Astrocyte (in vitro differentiated cells and primary cell): ENCODE data around the gene PDF. TPM values are rescaled to one million over a fixed set of nuclear protein-coding genes. Genes with fewer than 3 reads are reported as not detected.
A peak's percentile ranks its signal among the peaks of the same experiment; 100 is the strongest.

Experiments
- DNase-seq: peaks from one replicate; pipeline ENCODE4 v3.0.0-alpha.2; 2010; ENCODE audit warnings: low read depth
- FAIRE-seq: peaks from 2 replicates; lab custom pipeline; 2011; peaks lifted over from hg19 to GRCh38; lab: Jason Lieb, UNC
- H2AFZ ChIP-seq: 2 replicates; pipeline ENCODE4 v1.6.0; 2012; ENCODE audit warnings: low read depth, low read length, inconsistent platforms
- H3K27ac ChIP-seq: 2 replicates; pipeline ENCODE4 v1.5.1; 2011; ENCODE audit warnings: low read depth, low read length, inconsistent platforms
- H3K27me3 ChIP-seq: 2 replicates; pipeline ENCODE4 v1.6.0; 2011; ENCODE audit warnings: low read length, inconsistent platforms; ENCODE audit not compliant: insufficient read depth
- H3K36me3 ChIP-seq: 2 replicates; pipeline ENCODE4 v1.5.1; 2011; ENCODE audit warnings: low read length, inconsistent platforms; ENCODE audit not compliant: insufficient read depth
- H3K4me1 ChIP-seq: 2 replicates; pipeline ENCODE4 v1.5.1; 2011; ENCODE audit warnings: low read length, inconsistent platforms; ENCODE audit not compliant: insufficient read depth
- H3K4me2 ChIP-seq: 2 replicates; pipeline ENCODE4 v1.6.0; 2012; ENCODE audit warnings: low read length, inconsistent platforms
- H3K4me3 ChIP-seq: 2 replicates; pipeline ENCODE4 v1.5.1; 2011; ENCODE audit warnings: low read depth, mild to moderate bottlenecking, low read length, inconsistent platforms; ENCODE audit not compliant: insufficient read depth
- H3K79me2 ChIP-seq: 2 replicates; pipeline ENCODE4 v1.6.0; 2012; ENCODE audit warnings: mild to moderate bottlenecking, low read length, inconsistent platforms; ENCODE audit not compliant: insufficient read depth
- H3K9ac ChIP-seq: 2 replicates; pipeline ENCODE4 v1.6.0; 2012; ENCODE audit warnings: mild to moderate bottlenecking, low read length, inconsistent platforms
- H3K9me3 ChIP-seq: 2 replicates; pipeline ENCODE4 v1.5.1; 2012; ENCODE audit warnings: low read depth, mild to moderate bottlenecking, low read length, inconsistent platforms; ENCODE audit not compliant: insufficient read depth
- H4K20me1 ChIP-seq: 2 replicates; pipeline ENCODE4 v1.6.0; 2012; ENCODE audit warnings: low read length, inconsistent platforms; ENCODE audit not compliant: insufficient read depth
- H3K27ac Mint-ChIP-seq: one replicate; pipeline ENCODE4 v1.8.0; 2021; ENCODE audit warnings: mild to moderate bottlenecking, mixed read lengths; ENCODE audit not compliant: unreplicated experiment
- H3K27me3 Mint-ChIP-seq: one replicate; pipeline ENCODE4 v1.8.0; 2021; ENCODE audit warnings: low read depth, mixed read lengths; ENCODE audit not compliant: unreplicated experiment
- H3K36me3 Mint-ChIP-seq: one replicate; pipeline ENCODE4 v1.8.0; 2021; ENCODE audit warnings: low read depth, mixed read lengths; ENCODE audit not compliant: unreplicated experiment
- H3K4me1 Mint-ChIP-seq: one replicate; pipeline ENCODE4 v1.8.0; 2021; ENCODE audit warnings: low read depth, mixed read lengths; ENCODE audit not compliant: unreplicated experiment
- H3K4me3 Mint-ChIP-seq: one replicate; pipeline ENCODE4 v1.8.0; 2021; ENCODE audit warnings: mild to moderate bottlenecking, moderate library complexity, mixed read lengths; ENCODE audit not compliant: unreplicated experiment
- H3K9me3 Mint-ChIP-seq: one replicate; pipeline ENCODE4 v1.8.0; 2021; ENCODE audit warnings: mild to moderate bottlenecking, mixed read lengths; ENCODE audit not compliant: unreplicated experiment
- EZH2 ChIP-seq: IDR thresholded peaks from 2 replicates; pipeline ENCODE4 v1.6.1; 2012; ENCODE audit warnings: mild to moderate bottlenecking, low read length, inconsistent platforms; ENCODE audit not compliant: insufficient read depth
- total RNA-seq: library from RNA; stranded (reverse); gene quantifications from 2 replicates; pipeline ENCODE4 v1.2.1, GENCODE V29; 2021
- TF ChIP-seq, protein P1 (sequence below): IDR thresholded peaks from 2 replicates; pipeline ENCODE4 v1.5.1; 2011; ENCODE audit warnings: low read depth, mild to moderate bottlenecking, inconsistent platforms, low read length, moderate library complexity; ENCODE audit not compliant: insufficient read depth

The PDF gene
- total RNA-seq, 1 donor from 2014 or later, result 14.9 TPM

DNA sequence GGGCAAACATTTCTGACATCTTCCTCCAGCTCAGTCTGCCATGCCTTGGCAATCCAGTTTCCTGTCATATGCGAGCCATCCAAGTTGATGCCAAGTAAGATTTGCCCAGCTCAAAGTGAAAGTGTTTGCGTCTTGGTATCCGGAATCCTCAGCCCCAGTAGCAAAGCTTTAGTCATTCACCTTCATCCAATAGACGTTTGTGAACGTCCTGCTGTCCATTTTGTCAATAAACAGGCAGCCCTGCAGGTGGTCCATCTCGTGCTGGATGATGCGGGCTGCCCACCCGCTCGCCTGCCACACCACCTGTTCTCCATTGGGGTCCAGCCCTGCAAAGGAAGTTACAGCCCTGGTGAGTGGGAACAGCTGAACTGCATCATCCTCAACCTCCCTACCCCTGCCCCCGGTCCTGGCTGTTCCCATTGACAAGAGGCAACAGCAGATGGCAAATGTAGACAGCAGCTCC is 1.5 kb downstream of the PDF start:
- H3K4me1 ChIP-seq, result peaks cover 28% of the 10 kb centered on the region
- H2AFZ ChIP-seq, result no peak overlapping the region
- no peaks in the 10 kb centered on the region for H3K27me3 Mint-ChIP-seq
- DNase-seq (no peak), FAIRE-seq (no peak)
- H3K4me3 Mint-ChIP-seq, result peak overlapping the region; percentile 88
- no peaks in the 10 kb centered on the region for H3K9me3 ChIP-seq
- H3K36me3 Mint-ChIP-seq, result peaks cover 19% of the 10 kb centered on the region
- no peak overlapping the region for H3K27ac Mint-ChIP-seq
- H3K27ac ChIP-seq, result no peak overlapping the region
- no peaks in the 10 kb centered on the region for H3K9me3 Mint-ChIP-seq
- peak overlapping the region; percentile 58 for H3K4me3 ChIP-seq
- H3K27me3 ChIP-seq, result no peaks in the 10 kb centered on the region
- H3K4me2 ChIP-seq, result peak overlapping the region; percentile 96
- TF ChIP-seq EZH2, result no peak
- H4K20me1 ChIP-seq, result peaks cover 55% of the 10 kb centered on the region
- peaks cover 77% of the 10 kb centered on the region for H3K79me2 ChIP-seq
- H3K4me1 Mint-ChIP-seq, result peaks cover 20% of the 10 kb centered on the region
- H3K9ac ChIP-seq, result peak overlapping the region; percentile 85
- peaks cover 35% of the 10 kb centered on the region for H3K36me3 ChIP-seq

DNA sequence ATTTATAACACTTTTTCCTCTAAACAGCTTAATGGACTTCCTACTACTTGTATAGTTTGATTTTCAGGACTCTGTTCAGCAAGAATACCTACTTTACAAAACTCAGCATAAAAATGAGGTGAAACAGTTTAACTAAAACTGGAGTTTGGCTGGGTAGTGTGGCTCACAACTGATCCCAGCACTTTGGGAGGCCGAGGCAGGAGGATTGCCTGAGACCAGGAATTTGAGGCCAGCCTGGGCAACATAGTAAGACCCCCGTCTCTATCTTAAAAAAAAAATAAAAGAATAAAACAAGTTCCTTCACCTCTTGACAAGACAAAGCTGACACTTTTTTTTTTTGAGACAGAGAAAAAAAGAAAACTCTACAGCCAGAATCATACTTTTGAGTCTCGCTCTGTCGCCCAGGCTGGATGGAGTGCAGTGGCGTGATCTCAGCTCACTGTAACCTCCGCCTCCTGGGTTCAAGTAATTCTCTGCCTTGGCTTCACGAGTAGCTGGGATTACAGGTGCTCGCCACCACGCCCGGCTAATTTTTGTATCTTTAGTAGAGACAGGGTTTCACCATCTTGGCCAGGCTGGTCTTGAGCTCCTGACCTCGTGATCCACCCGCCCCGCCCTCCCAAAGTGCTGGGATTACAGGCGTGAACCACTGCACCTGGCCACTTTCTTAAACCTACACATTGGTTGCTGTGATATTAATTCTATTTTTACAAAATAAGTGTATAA is 2.6 kb downstream of the PDF start:
- H3K4me3 ChIP-seq, result no peak overlapping the region
- Mint-ChIP-seq H3K4me1 (peaks cover 20% of the 10 kb centered on the region), H3K27ac (no peak overlapping the region), H3K27me3 (no peaks in the 10 kb centered on the region), H3K9me3 (no peaks in the 10 kb centered on the region), H3K4me3 (peak overlapping the region; percentile 88), H3K36me3 (peaks cover 19% of the 10 kb centered on the region)
- H3K9me3 ChIP-seq, result no peaks in the 10 kb centered on the region
- H3K27ac ChIP-seq, result no peak overlapping the region
- peaks cover 64% of the 10 kb centered on the region for H4K20me1 ChIP-seq
- FAIRE-seq, result no peak
- no peaks in the 10 kb centered on the region for H3K27me3 ChIP-seq
- H3K9ac ChIP-seq, result no peak overlapping the region
- no peak overlapping the region for H2AFZ ChIP-seq
- TF ChIP-seq, protein P1, sequence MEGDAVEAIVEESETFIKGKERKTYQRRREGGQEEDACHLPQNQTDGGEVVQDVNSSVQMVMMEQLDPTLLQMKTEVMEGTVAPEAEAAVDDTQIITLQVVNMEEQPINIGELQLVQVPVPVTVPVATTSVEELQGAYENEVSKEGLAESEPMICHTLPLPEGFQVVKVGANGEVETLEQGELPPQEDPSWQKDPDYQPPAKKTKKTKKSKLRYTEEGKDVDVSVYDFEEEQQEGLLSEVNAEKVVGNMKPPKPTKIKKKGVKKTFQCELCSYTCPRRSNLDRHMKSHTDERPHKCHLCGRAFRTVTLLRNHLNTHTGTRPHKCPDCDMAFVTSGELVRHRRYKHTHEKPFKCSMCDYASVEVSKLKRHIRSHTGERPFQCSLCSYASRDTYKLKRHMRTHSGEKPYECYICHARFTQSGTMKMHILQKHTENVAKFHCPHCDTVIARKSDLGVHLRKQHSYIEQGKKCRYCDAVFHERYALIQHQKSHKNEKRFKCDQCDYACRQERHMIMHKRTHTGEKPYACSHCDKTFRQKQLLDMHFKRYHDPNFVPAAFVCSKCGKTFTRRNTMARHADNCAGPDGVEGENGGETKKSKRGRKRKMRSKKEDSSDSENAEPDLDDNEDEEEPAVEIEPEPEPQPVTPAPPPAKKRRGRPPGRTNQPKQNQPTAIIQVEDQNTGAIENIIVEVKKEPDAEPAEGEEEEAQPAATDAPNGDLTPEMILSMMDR, result no peak
- no peak for TF ChIP-seq EZH2
- H3K4me1 ChIP-seq, result peaks cover 28% of the 10 kb centered on the region
- peaks cover 36% of the 10 kb centered on the region for H3K36me3 ChIP-seq
- peaks cover 82% of the 10 kb centered on the region for H3K79me2 ChIP-seq
- H3K4me2 ChIP-seq, result peak overlapping the region; percentile 96
- no peak for DNase-seq

DNA sequence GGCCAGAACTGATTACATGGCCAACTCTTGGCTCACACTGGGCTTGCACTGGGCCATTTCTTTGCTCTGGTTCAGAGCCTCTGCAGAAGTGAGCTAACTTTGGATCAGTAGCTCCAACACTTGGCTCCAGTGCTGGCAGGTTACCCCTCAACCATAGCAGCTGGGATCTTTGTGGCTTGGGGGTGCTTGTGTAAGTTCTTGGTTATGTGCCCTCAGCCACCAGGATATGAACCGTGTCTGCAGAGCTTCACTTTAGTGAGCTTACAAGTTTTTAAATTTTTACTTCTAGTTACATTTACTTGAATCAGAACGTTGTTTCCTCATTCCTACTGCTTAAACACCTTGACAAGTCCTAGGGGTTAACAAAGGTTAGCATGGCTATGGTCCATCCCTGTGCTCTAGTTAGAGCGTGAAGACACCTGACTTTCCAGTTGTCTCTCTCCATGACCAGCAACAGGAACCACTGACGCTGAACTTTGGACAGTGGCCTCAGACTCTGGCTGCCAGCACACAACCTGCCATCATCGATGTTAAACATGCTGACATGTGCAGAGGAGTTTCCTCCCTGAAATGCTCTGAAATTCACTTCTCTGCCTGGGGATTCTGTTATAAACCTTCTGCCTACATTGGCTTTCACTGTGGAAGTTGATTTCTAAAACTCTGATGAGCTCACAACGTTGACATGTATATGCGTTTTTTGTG is 4.1 kb downstream of the PDF start:
- no peak overlapping the region for H3K27ac Mint-ChIP-seq
- Histone ChIP-seq H3K4me1 (peaks cover 28% of the 10 kb centered on the region), H2AFZ (no peak overlapping the region), H3K79me2 (peaks cover 89% of the 10 kb centered on the region), H3K27me3 (no peaks in the 10 kb centered on the region), H3K36me3 (peaks cover 49% of the 10 kb centered on the region), H3K27ac (no peak overlapping the region), H3K9ac (no peak overlapping the region), H3K9me3 (no peaks in the 10 kb centered on the region), H3K4me2 (peak overlapping the region; percentile 17), H4K20me1 (peaks cover 77% of the 10 kb centered on the region), H3K4me3 (no peak overlapping the region)
- no peaks in the 10 kb centered on the region for H3K27me3 Mint-ChIP-seq
- peaks cover 20% of the 10 kb centered on the region for H3K4me1 Mint-ChIP-seq
- no peak for DNase-seq
- no peak for TF ChIP-seq EZH2
- TF ChIP-seq, protein P1, result no peak
- H3K9me3 Mint-ChIP-seq, result no peaks in the 10 kb centered on the region
- FAIRE-seq, result no peak
- peaks cover 25% of the 10 kb centered on the region for H3K36me3 Mint-ChIP-seq
- H3K4me3 Mint-ChIP-seq, result peak overlapping the region; percentile 14
